SU-DHL-6 (cell line): Measurements from ENCODE around the gene PPT1.

ENCODE experiments used
- H2AFZ ChIP-seq: fragments of 200-600 bp; sonication (generic); 2 replicates; pipeline ENCODE4 v1.6.1; 2014; ENCODE audit warnings: low read depth, mild to moderate bottlenecking, moderate library complexity, mixed read lengths, antibody characterized with exemption, low read length; ENCODE audit not compliant: severe bottlenecking
- H3F3A ChIP-seq: fragments of 200-600 bp; shearing (Covaris generic); 2 replicates; pipeline ENCODE4 v1.6.0; 2016; ENCODE audit warnings: antibody characterized with exemption, mild to moderate bottlenecking; ENCODE audit not compliant: insufficient read depth
- H3K27ac ChIP-seq: fragments of 200-600 bp; sonication (generic); 2 replicates; pipeline ENCODE4 v1.5.1; 2016; ENCODE audit warnings: low read depth, mild to moderate bottlenecking, low read length, moderate library complexity, mixed read lengths
- H3K27me3 ChIP-seq: fragments of 200-600 bp; sonication (generic), shearing (Covaris generic); 2 replicates; pipeline ENCODE4 v1.6.0; 2014; ENCODE audit warnings: mild to moderate bottlenecking, low read length
- H3K36me3 ChIP-seq: fragments of 200-600 bp; sonication (generic); 2 replicates; pipeline ENCODE4 v1.6.1; 2014; ENCODE audit warnings: mild to moderate bottlenecking, low read length, mixed read lengths
- H3K4me2 ChIP-seq: fragments of 300-600, 200-600 bp; shearing (Covaris generic), sonication (generic); 2 replicates; pipeline ENCODE4 v1.6.0; 2014; ENCODE audit warnings: low read length, low read depth, mild to moderate bottlenecking; ENCODE audit not compliant: poor library complexity, severe bottlenecking
- H3K4me3 ChIP-seq: fragments of 200-600 bp; sonication (generic); 2 replicates; pipeline ENCODE4 v1.5.1; 2014; ENCODE audit warnings: antibody characterized with exemption, low read length, mild to moderate bottlenecking, mixed read lengths; ENCODE audit not compliant: insufficient read depth, poor library complexity, severe bottlenecking
- H3K79me2 ChIP-seq: fragments of 200-600 bp; sonication (generic); 2 replicates; pipeline ENCODE4 v1.6.1; 2014; ENCODE audit warnings: mild to moderate bottlenecking, low read length, moderate library complexity; ENCODE audit not compliant: insufficient read depth
- H3K9ac ChIP-seq: fragments of 200-600 bp; sonication (generic); 2 replicates; pipeline ENCODE4 v1.7.0; 2014; ENCODE audit warnings: mild to moderate bottlenecking, low read length
- H3K9me2 ChIP-seq: fragments of 200-600 bp; sonication (generic); replicated peaks from 2 replicates; pipeline ENCODE4 v1.6.1; 2014; ENCODE audit warnings: low read length; ENCODE audit not compliant: insufficient read depth
- H3K9me3 ChIP-seq: fragments of 200-600 bp; sonication (generic); 2 replicates; pipeline ENCODE4 v1.6.1; 2014; ENCODE audit warnings: low read length, mixed read lengths; ENCODE audit not compliant: insufficient read depth
- H4K20me1 ChIP-seq: fragments of 200-600 bp; sonication (generic); 2 replicates; pipeline ENCODE4 v1.6.1; 2014; ENCODE audit warnings: low read depth, mild to moderate bottlenecking, antibody characterized with exemption, low read length, moderate library complexity, mixed read lengths
- CTCF ChIP-seq: fragments of 200-600 bp; sonication (generic); IDR thresholded peaks from one replicate; pipeline ENCODE4 v1.5.1; 2017; ENCODE audit warnings: antibody characterized with exemption, mild to moderate bottlenecking, low read length, moderate library complexity; ENCODE audit not compliant: insufficient read depth, poor library complexity, severe bottlenecking
- EZH2phosphoT487 ChIP-seq: fragments of 200-600 bp; sonication (generic), shearing (Covaris generic); conservative IDR thresholded peaks from 2 replicates; pipeline ENCODE4 v1.6.1; 2018; ENCODE audit warnings: mild to moderate bottlenecking, antibody characterized with exemption, low read length, moderate library complexity, mixed read lengths

PPT1 gene

GRCh38 chr1:40120128-40120527 lies 23.1 kb upstream of the PPT1 start:
- TF ChIP-seq CTCF, result no peak
- TF ChIP-seq EZH2phosphoT487, result no peak
- no peaks in the 10 kb centered on the region for H3K36me3 ChIP-seq
- H3K79me2 ChIP-seq, result no peaks in the 10 kb centered on the region
- no peaks in the 10 kb centered on the region for H3K9me3 ChIP-seq
- H3K27ac ChIP-seq, result no peak overlapping the region
- H2AFZ ChIP-seq, result no peak overlapping the region
- H3K4me3 ChIP-seq, result no peak overlapping the region
- H3K9me2 ChIP-seq, result no peaks in the 10 kb centered on the region
- H3F3A ChIP-seq, result no peaks in the 10 kb centered on the region
- no peaks in the 10 kb centered on the region for H3K27me3 ChIP-seq
- H3K9ac ChIP-seq, result no peak overlapping the region
- H4K20me1 ChIP-seq, result no peaks in the 10 kb centered on the region
- no peak overlapping the region for H3K4me2 ChIP-seq

- Histone ChIP-seq H3K4me3 (no peak overlapping the region), H3K4me2 (no peak overlapping the region), H3K9ac (no peak overlapping the region), H3K36me3 (no peaks in the 10 kb centered on the region), H3K9me2 (no peaks in the 10 kb centered on the region), H3F3A (no peaks in the 10 kb centered on the region), H4K20me1 (no peaks in the 10 kb centered on the region), H3K27ac (no peak overlapping the region), H3K79me2 (no peaks in the 10 kb centered on the region), H3K9me3 (no peaks in the 10 kb centered on the region), H2AFZ (no peak overlapping the region), H3K27me3 (no peaks in the 10 kb centered on the region)
- TF ChIP-seq EZH2phosphoT487 (no peak), CTCF (no peak)
Observed at GRCh38 chr1:40114400-40114799, 17.3 kb upstream of the PPT1 start.

- Histone ChIP-seq H3K36me3 (no peaks in the 10 kb centered on the region), H3K79me2 (no peaks in the 10 kb centered on the region), H3K4me2 (no peak overlapping the region), H3K9me2 (no peaks in the 10 kb centered on the region), H3K27ac (no peak overlapping the region), H3F3A (no peaks in the 10 kb centered on the region), H4K20me1 (no peaks in the 10 kb centered on the region), H2AFZ (no peak overlapping the region), H3K27me3 (no peaks in the 10 kb centered on the region), H3K4me3 (no peak overlapping the region), H3K9ac (no peak overlapping the region), H3K9me3 (no peaks in the 10 kb centered on the region)
- no peak for TF ChIP-seq EZH2phosphoT487
- no peak for TF ChIP-seq CTCF
Observed at GRCh38 chr1:40110389-40110788, 13.3 kb upstream of the PPT1 start.
